HCT116 (cell line): ENCODE measurements around the gene INAVA. TPM values are rescaled to one million over a fixed set of nuclear protein-coding genes. Genes with fewer than 3 reads are reported as not detected.
"Not testable (repeated sequence)": the region's sequence is repeated elsewhere in the genome, so short reads cannot be mapped to it uniquely, and the experiment has no call there.

Experiments
- ATAC-seq: fragments of 200-7000 bp; cut with Tn5 transposase; 2 replicates; pipeline ENCODE4 v1.9.1; 2020; ENCODE audit warnings: mild to moderate bottlenecking, moderate library complexity
- BruUV-seq: library from RNA; stranded (reverse); fragments of 400-500 nt; replicated peaks from 2 replicates; lab custom pipeline; 2021; lab: Mats Ljungman, UMichigan
- CTCF ChIA-PET: fragments of 300-600 bp; sonication (Branson Sonifier 250); formaldehyde crosslinking; loops from one replicate; lab custom pipeline; 2021; ENCODE audit warnings: antibody characterized with exemption; lab: Charles Lee
- POLR2A ChIA-PET: fragments of 300-600, 350-600 bp; sonication (Branson Sonifier 250); formaldehyde crosslinking; loops from one replicate; lab custom pipeline; 2021; ENCODE audit warnings: antibody characterized with exemption; lab: Charles Lee
- RAD21 ChIA-PET, 2 experiments: fragments of 300-600 bp; sonication (Branson Sonifier 250); formaldehyde crosslinking; loops; one replicate each; lab custom pipeline; 2023; ENCODE audit warnings: low total read pairs in 2 of 2; ENCODE audit not compliant: uncharacterized antibody in 2 of 2, unreplicated experiment in 2 of 2, low non-redundant PET in 1 of 2; lab: Charles Lee
- DNase-seq: peaks from one replicate; pipeline ENCODE4 v3.0.0-alpha.2; 2010; ENCODE audit warnings: low read depth, low spot score
- H2AFZ ChIP-seq: fragments of 200-600 bp; shearing (Covaris generic), sonication (generic); 2 replicates; pipeline ENCODE4 v1.6.1; 2017; ENCODE audit warnings: low read depth, mixed run types, mixed read lengths, antibody characterized with exemption, low read length; ENCODE audit not compliant: poor library complexity, severe bottlenecking
- H3K27ac ChIP-seq: 2 replicates; pipeline ENCODE4 v1.5.1; 2012; ENCODE audit warnings: low read depth, low read length
- H3K27me3 ChIP-seq: fragments of 200-600 bp; sonication (generic); 2 replicates; pipeline ENCODE4 v1.6.1; 2016; ENCODE audit warnings: mixed run types, low read length, mixed read lengths; ENCODE audit not compliant: insufficient read depth
- H3K36me3 ChIP-seq, 2 experiments: fragments of 200-500 bp in 1 of 2; fragments of 200-600 bp in 1 of 2; sonication (Bioruptor generic) in 1 of 2; sonication (generic) in 1 of 2; 2 replicates each; pipeline versions ENCODE4 v1.5.1 to v1.6.1; 2014 to 2016; ENCODE audit warnings: low read length in 2 of 2, inconsistent platforms in 1 of 2, mixed read lengths in 1 of 2, mixed run types in 1 of 2; ENCODE audit not compliant: insufficient read depth in 2 of 2, control insufficient read depth in 1 of 2
- H3K4me1 ChIP-seq, 2 experiments: fragments of 200-600 bp in 1 of 2; sonication (generic) in 1 of 2; 2 replicates each; pipeline versions ENCODE4 v1.5.1 to v1.6.1; 2012 to 2017; ENCODE audit warnings: low read length in 2 of 2, inconsistent platforms in 1 of 2, mild to moderate bottlenecking in 1 of 2, mixed read lengths in 1 of 2, mixed run types in 1 of 2, moderate library complexity in 1 of 2; ENCODE audit not compliant: insufficient read depth in 2 of 2, control insufficient read depth in 1 of 2
- H3K4me2 ChIP-seq: fragments of 200-600 bp; sonication (generic); 2 replicates; pipeline ENCODE4 v1.6.1; 2017; ENCODE audit warnings: mixed run types, low read length, mixed read lengths
- H3K4me3 ChIP-seq, 2 experiments: fragments of 200-600 bp in 1 of 2; sonication (generic) in 1 of 2; replicated peaks in 1 of 2; 2 replicates each; pipeline ENCODE4 v1.5.1; 2011 to 2016; ENCODE audit warnings: low read length in 2 of 2, control low read depth in 1 of 2, low read depth in 1 of 2, mild to moderate bottlenecking in 1 of 2, mixed read lengths in 1 of 2, mixed run types in 1 of 2
- H3K79me2 ChIP-seq: fragments of 200-600 bp; sonication (generic); 2 replicates; pipeline ENCODE4 v1.6.1; 2017; ENCODE audit warnings: mild to moderate bottlenecking, mixed run types, low read length, moderate library complexity, mixed read lengths; ENCODE audit not compliant: insufficient read depth
- H3K9ac ChIP-seq: fragments of 200-600 bp; sonication (generic); 2 replicates; pipeline ENCODE4 v1.6.1; 2016; ENCODE audit warnings: low read length, mixed read lengths
- H3K9me2 ChIP-seq: fragments of 200-600 bp; sonication (generic), shearing (Covaris generic); 2 replicates; pipeline ENCODE4 v1.6.1; 2017; ENCODE audit warnings: mixed run types, mild to moderate bottlenecking, moderate library complexity; ENCODE audit not compliant: insufficient read depth
- H3K9me3 ChIP-seq, 2 experiments: fragments of 200-500 bp in 1 of 2; fragments of 200-600 bp in 1 of 2; sonication (Bioruptor generic) in 1 of 2; sonication (generic) in 1 of 2; 2 replicates each; pipeline ENCODE4 v1.6.1; 2014 to 2017; ENCODE audit warnings: low read length in 2 of 2, mixed read lengths in 2 of 2, inconsistent platforms in 1 of 2, low read depth in 1 of 2, mild to moderate bottlenecking in 1 of 2, mixed run types in 1 of 2, moderate library complexity in 1 of 2; ENCODE audit not compliant: control insufficient read depth in 1 of 2, insufficient read depth in 1 of 2
- H4K20me1 ChIP-seq: fragments of 200-600 bp; sonication (generic), shearing (Covaris generic); 2 replicates; pipeline ENCODE4 v1.6.1; 2017; ENCODE audit warnings: mixed run types, mild to moderate bottlenecking, moderate library complexity; ENCODE audit not compliant: insufficient read depth
- EGR1 ChIP-seq: IDR thresholded peaks from 2 replicates; pipeline ENCODE4 v1.6.1; 2012; ENCODE audit warnings: low read depth
- ELF1 ChIP-seq: IDR thresholded peaks from 2 replicates; pipeline ENCODE4 v1.6.1; 2012; ENCODE audit warnings: low read depth, borderline replicate concordance
- EZH2 ChIP-seq: fragments of 200-600 bp; sonication (generic); IDR thresholded peaks from 2 replicates; pipeline ENCODE4 v1.6.1; 2017; ENCODE audit warnings: antibody characterized with exemption, mixed run types
- JUND ChIP-seq: IDR thresholded peaks from 2 replicates; pipeline ENCODE4 v1.6.1; 2012
- POLR2AphosphoS5 ChIP-seq: IDR thresholded peaks from 2 replicates; pipeline ENCODE4 v1.6.1; 2011; ENCODE audit warnings: mild to moderate bottlenecking, low read depth, low read length, moderate library complexity
- RAD21 ChIP-seq: IDR thresholded peaks from 2 replicates; pipeline ENCODE4 v1.6.1; 2012; ENCODE audit warnings: low read depth, mild to moderate bottlenecking
- SIN3A ChIP-seq: IDR thresholded peaks from 2 replicates; pipeline ENCODE4 v1.6.1; 2012; ENCODE audit warnings: low read depth
- SP1 ChIP-seq: IDR thresholded peaks from 2 replicates; pipeline ENCODE4 v1.6.1; 2012; ENCODE audit warnings: low read depth
- TCF7L2 ChIP-seq: IDR thresholded peaks from 2 replicates; pipeline ENCODE4 v1.7.0; 2011; ENCODE audit warnings: borderline replicate concordance, inconsistent platforms; ENCODE audit not compliant: insufficient read depth, insufficient read length; ENCODE audit errors: extremely low read depth
- ZFX ChIP-seq: fragments of 450-650 bp; IDR thresholded peaks from 2 replicates; pipeline ENCODE4 v1.6.1; 2017
- ZNF274 ChIP-seq: fragments of 200-500 bp; sonication (Bioruptor generic); IDR thresholded peaks from 2 replicates; pipeline ENCODE4 v1.6.1; 2014; ENCODE audit warnings: mild to moderate bottlenecking, low read depth, low read length, inconsistent platforms
- intact Hi-C: fragments of 100-400 bp; cut with micrococcal nuclease; formaldehyde crosslinking; loops from 2 replicates; pipeline ENCODE4 v1.10.0; 2022
- total RNA-seq: library from RNA; stranded (reverse); gene quantifications from one replicate; pipeline ENCODE4 v1.2.1, GENCODE V29; 2021; ENCODE audit not compliant: unreplicated experiment
- TF ChIP-seq, protein P1 (sequence below): IDR thresholded peaks from 2 replicates; pipeline ENCODE4 v1.6.1; 2012
- TF ChIP-seq, protein P2 (sequence below): IDR thresholded peaks from 2 replicates; pipeline ENCODE4 v1.6.1; 2012; ENCODE audit warnings: low read depth
- TF ChIP-seq, protein P3 (sequence below): IDR thresholded peaks from 2 replicates; pipeline ENCODE4 v1.6.1; 2012
- TF ChIP-seq, protein P4 (sequence below), 3 experiments: fragments of 200-600 bp in 1 of 3; sonication (generic) in 1 of 3; IDR thresholded peaks in 2 of 3; conservative IDR thresholded peaks in 1 of 3; 2 replicates each; pipeline ENCODE4 v1.5.1; 2012 to 2017; ENCODE audit warnings: low read depth in 2 of 3, low read length in 2 of 3, antibody characterized with exemption in 1 of 3, borderline replicate concordance in 1 of 3, control low read depth in 1 of 3, mild to moderate bottlenecking in 1 of 3, mixed read lengths in 1 of 3, mixed run types in 1 of 3, moderate library complexity in 1 of 3; ENCODE audit not compliant: insufficient read depth in 1 of 3

INAVA gene
- total RNA-seq, 1 experiment from 2014 or later: 18.8 TPM

DNA sequence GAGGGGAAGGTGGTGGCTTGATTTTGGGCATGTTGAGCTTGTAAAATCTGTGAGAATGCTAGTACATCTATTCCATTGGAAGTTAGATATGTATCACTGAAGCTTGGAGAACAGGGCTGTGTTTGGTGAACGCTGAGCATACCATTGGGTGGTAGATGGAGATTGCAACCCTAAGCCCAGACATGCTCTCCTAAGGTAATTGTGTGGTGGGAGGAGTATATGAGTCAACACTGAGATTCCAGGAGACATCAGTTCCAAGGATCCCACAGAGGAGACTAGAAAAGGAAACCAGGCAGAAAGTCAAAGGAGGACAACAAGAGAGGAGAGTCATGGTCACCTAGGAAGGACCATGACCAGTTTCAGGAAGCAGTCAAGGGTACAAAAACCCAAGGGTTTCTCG, 68.4 kb downstream of the INAVA start:
- RAD21 ChIA-PET: no interaction called here
- intact Hi-C loops: no loop called here
- TF ChIP-seq POLR2AphosphoS5 (no peak), TCF7L2 (no peak), SIN3A (no peak), EZH2 (no peak), ELF1 (no peak), ZFX (no peak), JUND (no peak), ZNF274 (no peak), RAD21 (no peak), EGR1 (no peak), SP1 (no peak)
- TF ChIP-seq, protein P1, sequence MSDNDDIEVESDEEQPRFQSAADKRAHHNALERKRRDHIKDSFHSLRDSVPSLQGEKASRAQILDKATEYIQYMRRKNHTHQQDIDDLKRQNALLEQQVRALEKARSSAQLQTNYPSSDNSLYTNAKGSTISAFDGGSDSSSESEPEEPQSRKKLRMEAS: no peak
- TF ChIP-seq, protein P2, sequence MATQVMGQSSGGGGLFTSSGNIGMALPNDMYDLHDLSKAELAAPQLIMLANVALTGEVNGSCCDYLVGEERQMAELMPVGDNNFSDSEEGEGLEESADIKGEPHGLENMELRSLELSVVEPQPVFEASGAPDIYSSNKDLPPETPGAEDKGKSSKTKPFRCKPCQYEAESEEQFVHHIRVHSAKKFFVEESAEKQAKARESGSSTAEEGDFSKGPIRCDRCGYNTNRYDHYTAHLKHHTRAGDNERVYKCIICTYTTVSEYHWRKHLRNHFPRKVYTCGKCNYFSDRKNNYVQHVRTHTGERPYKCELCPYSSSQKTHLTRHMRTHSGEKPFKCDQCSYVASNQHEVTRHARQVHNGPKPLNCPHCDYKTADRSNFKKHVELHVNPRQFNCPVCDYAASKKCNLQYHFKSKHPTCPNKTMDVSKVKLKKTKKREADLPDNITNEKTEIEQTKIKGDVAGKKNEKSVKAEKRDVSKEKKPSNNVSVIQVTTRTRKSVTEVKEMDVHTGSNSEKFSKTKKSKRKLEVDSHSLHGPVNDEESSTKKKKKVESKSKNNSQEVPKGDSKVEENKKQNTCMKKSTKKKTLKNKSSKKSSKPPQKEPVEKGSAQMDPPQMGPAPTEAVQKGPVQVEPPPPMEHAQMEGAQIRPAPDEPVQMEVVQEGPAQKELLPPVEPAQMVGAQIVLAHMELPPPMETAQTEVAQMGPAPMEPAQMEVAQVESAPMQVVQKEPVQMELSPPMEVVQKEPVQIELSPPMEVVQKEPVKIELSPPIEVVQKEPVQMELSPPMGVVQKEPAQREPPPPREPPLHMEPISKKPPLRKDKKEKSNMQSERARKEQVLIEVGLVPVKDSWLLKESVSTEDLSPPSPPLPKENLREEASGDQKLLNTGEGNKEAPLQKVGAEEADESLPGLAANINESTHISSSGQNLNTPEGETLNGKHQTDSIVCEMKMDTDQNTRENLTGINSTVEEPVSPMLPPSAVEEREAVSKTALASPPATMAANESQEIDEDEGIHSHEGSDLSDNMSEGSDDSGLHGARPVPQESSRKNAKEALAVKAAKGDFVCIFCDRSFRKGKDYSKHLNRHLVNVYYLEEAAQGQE: no peak
- TF ChIP-seq, protein P3, sequence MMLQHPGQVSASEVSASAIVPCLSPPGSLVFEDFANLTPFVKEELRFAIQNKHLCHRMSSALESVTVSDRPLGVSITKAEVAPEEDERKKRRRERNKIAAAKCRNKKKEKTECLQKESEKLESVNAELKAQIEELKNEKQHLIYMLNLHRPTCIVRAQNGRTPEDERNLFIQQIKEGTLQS: no peak
- TF ChIP-seq, protein P4, sequence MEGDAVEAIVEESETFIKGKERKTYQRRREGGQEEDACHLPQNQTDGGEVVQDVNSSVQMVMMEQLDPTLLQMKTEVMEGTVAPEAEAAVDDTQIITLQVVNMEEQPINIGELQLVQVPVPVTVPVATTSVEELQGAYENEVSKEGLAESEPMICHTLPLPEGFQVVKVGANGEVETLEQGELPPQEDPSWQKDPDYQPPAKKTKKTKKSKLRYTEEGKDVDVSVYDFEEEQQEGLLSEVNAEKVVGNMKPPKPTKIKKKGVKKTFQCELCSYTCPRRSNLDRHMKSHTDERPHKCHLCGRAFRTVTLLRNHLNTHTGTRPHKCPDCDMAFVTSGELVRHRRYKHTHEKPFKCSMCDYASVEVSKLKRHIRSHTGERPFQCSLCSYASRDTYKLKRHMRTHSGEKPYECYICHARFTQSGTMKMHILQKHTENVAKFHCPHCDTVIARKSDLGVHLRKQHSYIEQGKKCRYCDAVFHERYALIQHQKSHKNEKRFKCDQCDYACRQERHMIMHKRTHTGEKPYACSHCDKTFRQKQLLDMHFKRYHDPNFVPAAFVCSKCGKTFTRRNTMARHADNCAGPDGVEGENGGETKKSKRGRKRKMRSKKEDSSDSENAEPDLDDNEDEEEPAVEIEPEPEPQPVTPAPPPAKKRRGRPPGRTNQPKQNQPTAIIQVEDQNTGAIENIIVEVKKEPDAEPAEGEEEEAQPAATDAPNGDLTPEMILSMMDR (IDR thresholded peaks at IDR 0.05 in 2 of 3, conservative IDR thresholded peaks at IDR 0.05 in 1 of 3; ENCODE audit: borderline replicate concordance in 1 of 3, insufficient read depth in 1 of 3, low read depth in 2 of 3, low read length in 2 of 3): no peak
- CTCF ChIA-PET: no interaction called here
- Histone ChIP-seq H3K9me2 (no peaks in the 10 kb centered on the region), H3K4me1 (no peaks in the 10 kb centered on the region), H3K9me3 (no peaks in the 10 kb centered on the region), H3K27ac (no peak overlapping the region), H3K79me2 (no peaks in the 10 kb centered on the region), H3K36me3 (no peaks in the 10 kb centered on the region), H3K9ac (no peak overlapping the region), H4K20me1 (no peaks in the 10 kb centered on the region), H3K4me2 (no peak overlapping the region), H3K4me3 (no peak overlapping the region), H3K27me3 (no peaks in the 10 kb centered on the region), H2AFZ (no peak overlapping the region)
- no peak for DNase-seq
- BruUV-seq: no TSS peak
- ATAC-seq: no peak
- POLR2A ChIA-PET: no interaction called here

DNA sequence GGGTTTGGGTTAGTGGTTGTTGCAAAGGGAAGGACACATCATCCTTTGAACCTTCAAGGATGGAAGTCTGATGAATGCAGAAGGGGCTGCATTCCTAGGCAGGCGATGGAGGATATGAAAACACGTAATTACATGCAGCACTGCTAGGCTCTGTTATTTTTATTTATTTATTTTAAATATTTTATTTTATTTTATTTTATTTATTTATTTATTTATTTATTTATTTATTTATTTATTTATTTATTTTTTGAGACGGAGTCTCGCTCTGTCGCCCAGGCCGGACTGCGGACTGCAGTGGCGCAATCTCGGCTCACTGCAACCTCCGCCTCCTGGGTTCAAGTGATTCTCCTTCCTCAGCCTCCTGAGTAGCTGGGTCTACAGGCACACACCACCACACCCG, 69.2 kb downstream of the INAVA start:
- H3K9me3 ChIP-seq, H2AFZ ChIP-seq, H3K4me1 ChIP-seq, H3K4me3 ChIP-seq, H3K9me2 ChIP-seq, POLR2A ChIA-PET, H3K27ac ChIP-seq, H4K20me1 ChIP-seq, DNase-seq, intact Hi-C loops, RAD21 ChIA-PET, H3K9ac ChIP-seq, H3K36me3 ChIP-seq, BruUV-seq, H3K4me2 ChIP-seq, CTCF ChIA-PET, ATAC-seq, H3K27me3 ChIP-seq, H3K79me2 ChIP-seq: not testable (repeated sequence)
